OCI-LY3 (cell line): ENCODE measurements around the gene KRT80.

Source experiments
- CTCF ChIP-seq: fragments of 200-600, 300-600 bp; sonication (generic); IDR thresholded peaks from 2 replicates; pipeline ENCODE4 v1.5.1; 2014; ENCODE audit warnings: antibody characterized with exemption, low read length, low read depth
- EZH2phosphoT487 ChIP-seq: fragments of 200-600 bp; shearing (Covaris generic); IDR thresholded peaks from 2 replicates; pipeline ENCODE4 v1.6.1; 2018; ENCODE audit warnings: antibody characterized with exemption, mixed run types, low read depth

- TF ChIP-seq CTCF, result no peak
- TF ChIP-seq EZH2phosphoT487, result no peak
Measured at GRCh38 chr12:52146822-52147366, 44.9 kb downstream of the KRT80 start.
